Activated CD4-positive, alpha-beta T cell treated with anti-CD3 and anti-CD28 coated beads, Interleukin-2, amount 10 ng/mL, durations not matched to agents 24 days and 14 days (primary cell): Measurements from ENCODE around the gene CDH4. TPM values are rescaled to one million over a fixed set of nuclear protein-coding genes. Genes with fewer than 3 reads are reported as not detected.

Experiments used
- DNase-seq: peaks from one replicate; pipeline ENCODE4 v3.0.0; 2022
- H3K27ac Mint-ChIP-seq: one replicate; pipeline ENCODE4 v1.8.0; 2022; ENCODE audit warnings: mild to moderate bottlenecking, mixed read lengths
- H3K27me3 Mint-ChIP-seq: one replicate; pipeline ENCODE4 v1.8.0; 2022; ENCODE audit warnings: mixed read lengths
- H3K36me3 Mint-ChIP-seq: one replicate; pipeline ENCODE4 v1.8.0; 2022; ENCODE audit warnings: low read depth, mild to moderate bottlenecking, mixed read lengths
- H3K4me1 Mint-ChIP-seq: one replicate; pipeline ENCODE4 v1.8.0; 2021; ENCODE audit warnings: mixed read lengths
- H3K4me3 Mint-ChIP-seq: one replicate; pipeline ENCODE4 v1.8.0; 2022; ENCODE audit warnings: mild to moderate bottlenecking, moderate library complexity, mixed read lengths
- H3K9me3 Mint-ChIP-seq: one replicate; pipeline ENCODE4 v1.8.0; 2021; ENCODE audit warnings: mixed read lengths
- intact Hi-C: fragments of 100-400 bp; cut with micrococcal nuclease; formaldehyde crosslinking; loops from one replicate; pipeline ENCODE4 v1.15.1; 2023
- total RNA-seq: library from RNA; stranded (reverse); gene quantifications from 2 replicates; pipeline ENCODE4 v1.2.3, GENCODE V29; 2022

Gene CDH4
- total RNA-seq, 1 donor from 2014 or later, result not detected

GRCh38 chr20:61734733-61735502, 482.9 kb downstream of the CDH4 start:
- no peak for DNase-seq
- no peaks in the 10 kb centered on the region for H3K4me1 Mint-ChIP-seq
- no peak overlapping the region for H3K4me3 Mint-ChIP-seq
- no peaks in the 10 kb centered on the region for H3K36me3 Mint-ChIP-seq
- no peak overlapping the region for H3K27ac Mint-ChIP-seq
- no peaks in the 10 kb centered on the region for H3K9me3 Mint-ChIP-seq
- intact Hi-C loops, result no loop called here
- no peaks in the 10 kb centered on the region for H3K27me3 Mint-ChIP-seq

GRCh38 chr20:61735503-61735785, 483.4 kb downstream of the CDH4 start:
- no peaks in the 10 kb centered on the region for H3K4me1 Mint-ChIP-seq
- H3K36me3 Mint-ChIP-seq, result no peaks in the 10 kb centered on the region
- no peak for DNase-seq
- intact Hi-C loops, result no loop called here
- no peak overlapping the region for H3K4me3 Mint-ChIP-seq
- no peaks in the 10 kb centered on the region for H3K27me3 Mint-ChIP-seq
- H3K27ac Mint-ChIP-seq, result no peak overlapping the region
- no peaks in the 10 kb centered on the region for H3K9me3 Mint-ChIP-seq

GRCh38 chr20:61736001-61736635, 484.1 kb downstream of the CDH4 start:
- no peaks in the 10 kb centered on the region for H3K27me3 Mint-ChIP-seq
- no peak overlapping the region for H3K4me3 Mint-ChIP-seq
- intact Hi-C loops, result no loop called here
- no peak for DNase-seq
- no peaks in the 10 kb centered on the region for H3K4me1 Mint-ChIP-seq
- H3K27ac Mint-ChIP-seq, result no peak overlapping the region
- H3K36me3 Mint-ChIP-seq, result no peaks in the 10 kb centered on the region
- H3K9me3 Mint-ChIP-seq, result no peaks in the 10 kb centered on the region

- Mint-ChIP-seq H3K4me1 (no peaks in the 10 kb centered on the region), H3K27me3 (no peaks in the 10 kb centered on the region), H3K27ac (no peak overlapping the region), H3K9me3 (no peaks in the 10 kb centered on the region), H3K36me3 (no peaks in the 10 kb centered on the region), H3K4me3 (no peak overlapping the region)
- no peak for DNase-seq
- intact Hi-C loops, result no loop called here
Observed at GRCh38 chr20:61736751-61737310, 484.8 kb downstream of the CDH4 start.

GRCh38 chr20:61737346-61737745, 485.3 kb downstream of the CDH4 start:
- intact Hi-C loops, result no loop called here
- DNase-seq, result no peak
- no peak overlapping the region for H3K4me3 Mint-ChIP-seq
- H3K9me3 Mint-ChIP-seq, result no peaks in the 10 kb centered on the region
- H3K27me3 Mint-ChIP-seq, result no peaks in the 10 kb centered on the region
- H3K27ac Mint-ChIP-seq, result no peak overlapping the region
- H3K36me3 Mint-ChIP-seq, result no peaks in the 10 kb centered on the region
- no peaks in the 10 kb centered on the region for H3K4me1 Mint-ChIP-seq

- intact Hi-C loops, result no loop called here
- no peaks in the 10 kb centered on the region for H3K36me3 Mint-ChIP-seq
- no peaks in the 10 kb centered on the region for H3K4me1 Mint-ChIP-seq
- no peak for DNase-seq
- no peaks in the 10 kb centered on the region for H3K27me3 Mint-ChIP-seq
- no peak overlapping the region for H3K4me3 Mint-ChIP-seq
- H3K9me3 Mint-ChIP-seq, result no peaks in the 10 kb centered on the region
- no peak overlapping the region for H3K27ac Mint-ChIP-seq
Observed at GRCh38 chr20:61737812-61738443, 485.9 kb downstream of the CDH4 start.

- intact Hi-C loops, result no loop called here
- no peak for DNase-seq
- Mint-ChIP-seq H3K9me3 (no peaks in the 10 kb centered on the region), H3K4me1 (no peaks in the 10 kb centered on the region), H3K4me3 (no peak overlapping the region), H3K27ac (no peak overlapping the region), H3K36me3 (no peaks in the 10 kb centered on the region), H3K27me3 (no peaks in the 10 kb centered on the region)
Observed at GRCh38 chr20:61738601-61739069, 486.6 kb downstream of the CDH4 start.

GRCh38 chr20:61739086-61739831, 487.2 kb downstream of the CDH4 start:
- intact Hi-C loops, result no loop called here
- H3K4me3 Mint-ChIP-seq, result no peak overlapping the region
- H3K27me3 Mint-ChIP-seq, result no peaks in the 10 kb centered on the region
- H3K4me1 Mint-ChIP-seq, result no peaks in the 10 kb centered on the region
- DNase-seq, result no peak
- H3K36me3 Mint-ChIP-seq, result no peaks in the 10 kb centered on the region
- H3K9me3 Mint-ChIP-seq, result no peaks in the 10 kb centered on the region
- no peak overlapping the region for H3K27ac Mint-ChIP-seq

GRCh38 chr20:61739832-61740118, 487.7 kb downstream of the CDH4 start:
- H3K27ac Mint-ChIP-seq, result no peak overlapping the region
- H3K4me1 Mint-ChIP-seq, result no peaks in the 10 kb centered on the region
- intact Hi-C loops, result no loop called here
- no peak overlapping the region for H3K4me3 Mint-ChIP-seq
- no peaks in the 10 kb centered on the region for H3K9me3 Mint-ChIP-seq
- DNase-seq, result no peak
- no peaks in the 10 kb centered on the region for H3K36me3 Mint-ChIP-seq
- no peaks in the 10 kb centered on the region for H3K27me3 Mint-ChIP-seq

GRCh38 chr20:61742097-61742825, 490.2 kb downstream of the CDH4 start:
- intact Hi-C loops, result no loop called here
- no peaks in the 10 kb centered on the region for H3K36me3 Mint-ChIP-seq
- H3K4me3 Mint-ChIP-seq, result no peak overlapping the region
- H3K4me1 Mint-ChIP-seq, result no peaks in the 10 kb centered on the region
- H3K9me3 Mint-ChIP-seq, result no peaks in the 10 kb centered on the region
- no peaks in the 10 kb centered on the region for H3K27me3 Mint-ChIP-seq
- H3K27ac Mint-ChIP-seq, result no peak overlapping the region
- no peak for DNase-seq

GRCh38 chr20:61743606-61744005, 491.5 kb downstream of the CDH4 start:
- Mint-ChIP-seq H3K4me3 (no peak overlapping the region), H3K36me3 (no peaks in the 10 kb centered on the region), H3K27ac (no peak overlapping the region), H3K9me3 (peaks cover 3% of the 10 kb centered on the region), H3K27me3 (no peaks in the 10 kb centered on the region), H3K4me1 (no peaks in the 10 kb centered on the region)
- intact Hi-C loops, result no loop called here
- no peak for DNase-seq

- H3K9me3 Mint-ChIP-seq, result peaks cover 3% of the 10 kb centered on the region
- no peak for DNase-seq
- H3K27me3 Mint-ChIP-seq, result no peaks in the 10 kb centered on the region
- H3K27ac Mint-ChIP-seq, result no peak overlapping the region
- no peaks in the 10 kb centered on the region for H3K4me1 Mint-ChIP-seq
- intact Hi-C loops, result no loop called here
- no peak overlapping the region for H3K4me3 Mint-ChIP-seq
- no peaks in the 10 kb centered on the region for H3K36me3 Mint-ChIP-seq
Observed at GRCh38 chr20:61744691-61745396, 492.8 kb downstream of the CDH4 start.
